Hair follicle dermal papilla cell (primary cell): ENCODE results near the gene TNS4. TPM values are rescaled to one million over a fixed set of nuclear protein-coding genes. Genes with fewer than 3 reads are reported as not detected.

ENCODE experiments used
- total RNA-seq: library from RNA; depleted of rRNA; stranded (reverse); fragments of >200 nt; gene quantifications from 2 replicates; pipeline ENCODE4 v1.2.3, GENCODE V29; 2012

Gene TNS4, protein sequence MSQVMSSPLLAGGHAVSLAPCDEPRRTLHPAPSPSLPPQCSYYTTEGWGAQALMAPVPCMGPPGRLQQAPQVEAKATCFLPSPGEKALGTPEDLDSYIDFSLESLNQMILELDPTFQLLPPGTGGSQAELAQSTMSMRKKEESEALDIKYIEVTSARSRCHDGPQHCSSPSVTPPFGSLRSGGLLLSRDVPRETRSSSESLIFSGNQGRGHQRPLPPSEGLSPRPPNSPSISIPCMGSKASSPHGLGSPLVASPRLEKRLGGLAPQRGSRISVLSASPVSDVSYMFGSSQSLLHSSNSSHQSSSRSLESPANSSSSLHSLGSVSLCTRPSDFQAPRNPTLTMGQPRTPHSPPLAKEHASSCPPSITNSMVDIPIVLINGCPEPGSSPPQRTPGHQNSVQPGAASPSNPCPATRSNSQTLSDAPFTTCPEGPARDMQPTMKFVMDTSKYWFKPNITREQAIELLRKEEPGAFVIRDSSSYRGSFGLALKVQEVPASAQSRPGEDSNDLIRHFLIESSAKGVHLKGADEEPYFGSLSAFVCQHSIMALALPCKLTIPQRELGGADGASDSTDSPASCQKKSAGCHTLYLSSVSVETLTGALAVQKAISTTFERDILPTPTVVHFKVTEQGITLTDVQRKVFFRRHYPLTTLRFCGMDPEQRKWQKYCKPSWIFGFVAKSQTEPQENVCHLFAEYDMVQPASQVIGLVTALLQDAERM
- 0.24 and 0.32 TPM in 2 replicates for total RNA-seq

DNA sequence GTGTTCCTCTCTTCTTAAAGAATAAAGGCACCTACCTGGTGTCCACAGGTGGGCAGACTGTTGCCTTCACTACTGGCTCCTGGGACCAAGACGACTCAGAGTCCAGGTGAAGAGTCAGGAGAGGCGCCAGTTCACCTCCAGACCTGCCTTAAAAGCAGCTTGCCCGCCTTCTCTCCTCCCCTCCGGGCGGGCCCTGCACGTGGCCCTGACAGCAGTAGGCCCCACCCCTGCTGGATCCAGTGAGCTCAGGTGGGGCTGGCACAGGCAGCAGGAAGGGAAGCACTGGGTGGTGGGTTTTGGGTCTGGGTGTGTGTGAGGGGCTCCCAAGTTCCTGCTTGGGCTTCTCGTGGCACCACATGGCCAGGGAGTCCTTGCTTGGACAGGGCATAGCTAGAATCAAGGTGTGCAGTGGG, at the start of gene TNS4:
Gene TNS4 (minus strand): TSS at position 125 of the 413 bp plus-strand sequence. CDS start 5,198 bp downstream, outside the sequence.

DNA sequence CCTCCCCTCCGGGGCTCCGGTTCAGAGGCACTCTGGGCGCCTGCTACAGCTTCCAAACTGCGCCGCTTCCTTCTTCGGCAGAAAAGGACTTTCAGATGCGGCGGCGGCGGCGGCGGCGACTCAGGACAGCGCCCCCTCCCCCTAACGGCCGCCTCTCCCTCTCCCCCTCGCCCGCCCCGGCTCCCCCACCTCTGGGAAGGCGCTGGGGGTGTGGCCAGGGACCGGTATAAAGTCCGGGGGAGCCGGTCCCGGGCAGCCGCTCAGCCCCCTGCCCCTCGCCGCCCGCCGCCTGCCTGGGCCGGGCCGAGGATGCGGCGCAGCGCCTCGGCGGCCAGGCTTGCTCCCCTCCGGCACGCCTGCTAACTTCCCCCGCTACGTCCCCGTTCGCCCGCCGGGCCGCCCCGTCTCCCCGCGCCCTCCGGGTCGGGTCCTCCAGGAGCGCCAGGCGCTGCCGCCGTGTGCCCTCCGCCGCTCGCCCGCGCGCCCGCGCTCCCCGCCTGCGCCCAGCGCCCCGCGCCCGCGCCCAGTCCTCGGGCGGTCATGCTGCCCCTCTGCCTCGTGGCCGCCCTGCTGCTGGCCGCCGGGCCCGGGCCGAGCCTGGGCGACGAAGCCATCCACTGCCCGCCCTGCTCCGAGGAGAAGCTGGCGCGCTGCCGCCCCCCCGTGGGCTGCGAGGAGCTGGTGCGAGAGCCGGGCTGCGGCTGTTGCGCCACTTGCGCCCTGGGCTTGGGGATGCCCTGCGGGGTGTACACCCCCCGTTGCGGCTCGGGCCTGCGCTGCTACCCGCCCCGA, 58.0 kb downstream of the TNS4 start, which contains the start of gene IGFBP4:
Gene IGFBP4 (plus strand): TSS at position 255 of the 792 bp plus-strand sequence. CDS start 286 bp downstream, at position 541.

Other genes with a start within 250 kb of the TNS4 start
- gene CDC6, start 213.7 kb downstream of the TNS4 start, total RNA-seq: 2.3 and 2.9 TPM in 2 replicates
- gene RARA, start 192.4 kb downstream of the TNS4 start, total RNA-seq: 25.0 and 27.6 TPM in 2 replicates
- gene GJD3, start 136.9 kb downstream of the TNS4 start, total RNA-seq: 7.6 and 7.8 TPM in 2 replicates
- gene TOP2A, start 83.7 kb downstream of the TNS4 start, total RNA-seq: 6.8 and 8.4 TPM in 2 replicates
- 168 and 230 TPM in 2 replicates for gene IGFBP4, start 58.2 kb downstream of the TNS4 start, total RNA-seq
- gene CCR7, start 63.8 kb upstream of the TNS4 start, total RNA-seq: not detected in 2 replicates
- 90.9 and 91.8 TPM in 2 replicates for gene SMARCE1, start 146.2 kb upstream of the TNS4 start, total RNA-seq
- gene KRT222, start 163.6 kb upstream of the TNS4 start, total RNA-seq: not detected in 2 replicates
- gene KRT24, start 202.1 kb upstream of the TNS4 start, total RNA-seq: not detected in 2 replicates